Measurements from ENCODE around the gene UBAC1. TPM values are rescaled to one million over a fixed set of nuclear protein-coding genes. Genes with fewer than 3 reads are reported as not detected.
"Not testable (repeated sequence)": the region's sequence is repeated elsewhere in the genome, so short reads cannot be mapped to it uniquely, and the experiment has no call there.

UBAC1 gene
- total RNA-seq, 4 donors from 2014 or later = 89.3 to 99.3 (median 96.9) TPM

DNA sequence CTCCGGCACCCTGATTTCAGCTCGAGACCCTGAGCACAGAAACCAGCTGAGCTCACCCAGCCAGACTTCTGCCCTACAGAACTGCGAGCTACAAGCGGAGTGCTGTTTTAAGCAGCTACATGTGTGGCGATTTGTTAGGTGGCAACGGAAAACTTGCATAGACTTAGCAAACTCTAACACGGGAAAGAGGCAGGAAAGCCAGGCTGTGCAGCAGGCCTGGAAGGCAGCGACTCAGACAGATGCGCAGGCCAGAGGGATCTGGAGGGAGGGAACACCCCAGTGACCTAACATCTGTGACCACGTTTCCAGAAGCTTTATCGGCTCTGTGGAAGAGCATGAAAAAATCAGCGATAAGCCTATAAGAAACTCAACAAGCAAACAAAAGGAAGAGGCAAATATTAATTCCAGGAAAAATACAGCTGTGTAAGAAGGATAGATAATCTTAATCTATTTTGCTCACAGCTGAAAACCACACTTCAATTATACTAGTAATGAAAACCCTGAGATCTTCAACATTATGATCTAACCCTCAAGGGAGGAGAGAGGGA lies 11.0 kb downstream of the UBAC1 start:
- TF ChIP-seq, protein P1, sequence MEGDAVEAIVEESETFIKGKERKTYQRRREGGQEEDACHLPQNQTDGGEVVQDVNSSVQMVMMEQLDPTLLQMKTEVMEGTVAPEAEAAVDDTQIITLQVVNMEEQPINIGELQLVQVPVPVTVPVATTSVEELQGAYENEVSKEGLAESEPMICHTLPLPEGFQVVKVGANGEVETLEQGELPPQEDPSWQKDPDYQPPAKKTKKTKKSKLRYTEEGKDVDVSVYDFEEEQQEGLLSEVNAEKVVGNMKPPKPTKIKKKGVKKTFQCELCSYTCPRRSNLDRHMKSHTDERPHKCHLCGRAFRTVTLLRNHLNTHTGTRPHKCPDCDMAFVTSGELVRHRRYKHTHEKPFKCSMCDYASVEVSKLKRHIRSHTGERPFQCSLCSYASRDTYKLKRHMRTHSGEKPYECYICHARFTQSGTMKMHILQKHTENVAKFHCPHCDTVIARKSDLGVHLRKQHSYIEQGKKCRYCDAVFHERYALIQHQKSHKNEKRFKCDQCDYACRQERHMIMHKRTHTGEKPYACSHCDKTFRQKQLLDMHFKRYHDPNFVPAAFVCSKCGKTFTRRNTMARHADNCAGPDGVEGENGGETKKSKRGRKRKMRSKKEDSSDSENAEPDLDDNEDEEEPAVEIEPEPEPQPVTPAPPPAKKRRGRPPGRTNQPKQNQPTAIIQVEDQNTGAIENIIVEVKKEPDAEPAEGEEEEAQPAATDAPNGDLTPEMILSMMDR (IDR thresholded peaks at IDR 0.05) = no peak
- no peak for TF ChIP-seq POLR2A (IDR thresholded peaks at IDR 0.05)
- DNase-seq (ENCODE audit: low spot score in 2 of 2) = no peak
- WGBS, 2 donors = 63 to 71% methylated on average over 12 of the region's 12 CpGs
- no peak overlapping the region for H3K4me3 ChIP-seq (ENCODE audit: low read depth, poor library complexity, severe bottlenecking)
- intact Hi-C loops (cut with DNase I; ENCODE audit: low total_unique reads) = no loop called here

DNA sequence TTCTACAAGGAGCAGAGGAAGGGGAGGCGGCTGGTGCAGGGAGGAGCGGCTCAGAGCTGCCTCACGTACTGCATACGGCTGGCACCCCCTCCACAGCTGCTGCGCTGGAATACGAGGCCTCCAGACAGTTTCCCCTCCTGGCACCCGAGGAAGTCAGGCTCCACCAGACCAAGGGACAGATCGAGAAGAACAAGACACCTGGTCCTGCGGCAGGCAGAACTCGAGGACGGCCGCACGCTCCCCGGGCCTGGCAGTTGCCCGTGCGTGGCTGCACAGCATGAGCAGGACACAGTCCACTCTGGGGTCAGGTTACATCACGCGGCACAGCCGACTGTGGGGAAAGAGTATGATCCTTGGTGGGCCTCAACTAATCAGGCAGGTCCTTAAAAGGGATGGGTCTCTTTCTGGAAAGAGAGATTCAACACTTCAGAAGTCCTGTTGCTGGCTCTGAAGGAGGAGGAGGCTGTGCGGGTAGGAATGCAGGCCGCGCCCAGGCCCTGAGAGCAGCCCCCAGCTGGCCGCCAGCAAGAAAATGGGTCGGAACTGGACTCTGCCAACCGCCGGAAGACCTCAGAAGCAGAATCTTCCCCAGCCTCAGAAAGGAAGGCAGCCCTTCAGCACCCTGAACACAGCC lies 11.6 kb downstream of the UBAC1 start:
- TF ChIP-seq, protein P1 (IDR thresholded peaks at IDR 0.05) = no peak
- TF ChIP-seq POLR2A (IDR thresholded peaks at IDR 0.05) = no peak
- 60 to 64% methylated on average over 25 to 26 of the region's 26 CpGs for WGBS, 2 donors
- no peak overlapping the region for H3K4me3 ChIP-seq (ENCODE audit: low read depth, poor library complexity, severe bottlenecking)
- intact Hi-C loops (cut with DNase I; ENCODE audit: low total_unique reads) = no loop called here
- no peak for DNase-seq (ENCODE audit: low spot score in 2 of 2)

DNA sequence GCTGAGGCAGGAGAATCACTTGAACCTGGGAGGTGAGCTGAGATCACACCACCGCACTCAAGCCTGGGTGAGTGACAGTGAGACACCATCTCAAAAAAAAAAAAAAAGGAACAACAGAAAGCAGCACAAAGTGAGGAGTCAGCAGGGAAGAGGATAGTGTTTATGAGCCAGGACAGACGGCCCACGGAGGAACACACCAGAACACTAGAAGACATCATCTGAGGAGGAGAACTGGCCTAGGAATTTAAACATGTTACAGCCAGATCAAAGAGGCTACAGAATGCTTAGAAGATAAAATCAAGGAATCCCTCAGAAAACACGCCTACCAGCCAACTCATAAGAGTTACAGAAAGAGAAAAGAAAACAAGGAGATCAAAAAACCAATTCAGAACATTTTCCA lies 12.2 kb downstream of the UBAC1 start:
- no peak for DNase-seq (ENCODE audit: low spot score in 2 of 2)
- no peak for TF ChIP-seq POLR2A (IDR thresholded peaks at IDR 0.05)
- TF ChIP-seq, protein P1 (IDR thresholded peaks at IDR 0.05) = no peak
- H3K4me3 ChIP-seq (ENCODE audit: low read depth, poor library complexity, severe bottlenecking) = no peak overlapping the region
- intact Hi-C loops (cut with DNase I; ENCODE audit: low total_unique reads) = no loop called here
- WGBS, 2 donors = 48 to 50% methylated on average over 4 of the region's 4 CpGs

DNA sequence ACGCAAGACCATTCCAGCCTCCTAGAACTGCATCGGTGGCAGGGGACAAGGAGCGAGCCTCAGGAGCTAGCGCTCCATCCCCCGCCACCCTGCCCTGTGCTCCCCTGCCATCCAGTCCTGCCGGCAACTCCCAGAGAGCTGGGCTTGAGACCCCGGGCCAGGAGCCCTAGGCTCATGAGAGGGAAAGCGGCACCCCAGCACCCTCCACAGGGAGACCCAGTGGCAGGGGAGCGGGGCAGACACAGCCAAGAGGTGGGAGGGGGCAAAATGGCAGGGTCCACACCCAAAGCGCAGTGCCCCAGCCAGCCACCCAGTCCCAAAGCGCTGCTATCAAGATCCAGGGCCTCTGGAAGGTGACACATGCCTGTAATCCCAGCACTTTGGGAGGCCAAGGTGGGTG lies 12.7 kb downstream of the UBAC1 start:
- 81 to 88% methylated on average over 10 to 11 of the region's 11 CpGs for WGBS, 2 donors
- TF ChIP-seq POLR2A (IDR thresholded peaks at IDR 0.05) = no peak
- TF ChIP-seq, protein P1 (IDR thresholded peaks at IDR 0.05) = no peak
- DNase-seq (ENCODE audit: low spot score in 2 of 2) = no peak
- intact Hi-C loops (cut with DNase I; ENCODE audit: low total_unique reads) = no loop called here
- no peak overlapping the region for H3K4me3 ChIP-seq (ENCODE audit: low read depth, poor library complexity, severe bottlenecking)

DNA sequence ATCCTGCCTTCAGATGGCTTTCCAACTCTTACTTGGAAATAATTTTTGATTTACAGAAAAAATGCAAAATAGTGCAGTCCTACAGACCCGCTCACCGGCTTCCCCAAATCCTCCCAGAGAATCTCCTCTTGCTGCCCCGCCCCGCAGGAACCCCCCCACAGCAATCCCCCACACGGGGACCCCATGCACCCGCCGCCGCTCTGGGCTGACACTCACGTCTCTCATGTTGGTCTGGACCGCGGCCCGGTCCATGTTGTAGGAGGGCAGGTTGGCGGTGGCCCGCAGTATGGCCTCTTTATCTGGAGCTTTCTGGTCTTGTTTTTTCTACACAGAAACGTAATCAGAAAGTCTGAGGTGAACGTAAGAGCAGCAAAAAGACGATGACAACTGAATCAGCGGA lies 13.6 kb downstream of the UBAC1 start:
- TF ChIP-seq, protein P1 (IDR thresholded peaks at IDR 0.05) = no peak
- no peak for TF ChIP-seq POLR2A (IDR thresholded peaks at IDR 0.05)
- no peak overlapping the region for H3K4me3 ChIP-seq (ENCODE audit: low read depth, poor library complexity, severe bottlenecking)
- DNase-seq (ENCODE audit: low spot score in 2 of 2) = no peak
- WGBS, 2 donors = 93 to 94% methylated on average over 18 of the region's 18 CpGs
- intact Hi-C loops (cut with DNase I; ENCODE audit: low total_unique reads) = no loop called here

DNA sequence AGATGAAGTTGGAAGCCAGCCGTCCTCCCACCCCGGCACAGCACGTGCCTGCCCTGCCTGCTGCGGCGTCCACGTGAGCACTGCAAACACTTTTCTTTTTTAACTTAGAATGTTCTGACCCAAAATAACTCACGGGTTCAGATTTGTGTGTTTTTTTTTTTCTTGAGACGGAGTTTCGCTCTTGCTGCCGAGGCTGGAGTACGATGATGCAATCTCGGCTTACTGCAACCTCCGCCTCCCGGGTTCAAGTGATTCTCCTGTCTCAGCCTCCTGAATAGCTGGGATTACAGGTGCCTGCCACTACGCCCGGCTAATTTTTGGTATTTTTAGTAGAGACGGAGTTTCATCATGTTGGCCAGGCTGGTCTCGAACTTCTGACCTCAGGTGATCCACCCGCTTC lies 14.1 kb downstream of the UBAC1 start:
- intact Hi-C loops (cut with DNase I; ENCODE audit: low total_unique reads); DNase-seq (ENCODE audit: low spot score in 2 of 2); H3K4me3 ChIP-seq (ENCODE audit: low read depth, poor library complexity, severe bottlenecking): not testable (repeated sequence)
- WGBS, 2 donors = 93 to 96% methylated on average over 19 of the region's 19 CpGs
